Hepatocyte (in vitro differentiated cells): Measurements from ENCODE around the gene POC1A. TPM values are rescaled to one million over a fixed set of nuclear protein-coding genes. Genes with fewer than 3 reads are reported as not detected.

Experiments used
- DNase-seq: peaks from one replicate; pipeline ENCODE4 v3.0.0-alpha.2; 2016; ENCODE audit warnings: low spot score
- H2AFZ ChIP-seq: fragments of 200-600 bp; sonication (generic); 2 replicates; pipeline ENCODE4 v1.6.0; 2016; ENCODE audit warnings: antibody characterized with exemption, mild to moderate bottlenecking
- H3K27ac ChIP-seq: fragments of 200-600 bp; sonication (generic); 2 replicates; pipeline ENCODE4 v1.5.1; 2016; ENCODE audit warnings: mild to moderate bottlenecking
- H3K27me3 ChIP-seq: fragments of 200-600 bp; sonication (generic); 2 replicates; pipeline ENCODE4 v1.6.1; 2016
- H3K36me3 ChIP-seq: fragments of 200-600 bp; sonication (generic); replicated peaks from 2 replicates; pipeline ENCODE4 v1.5.1; 2016; ENCODE audit warnings: low read depth; ENCODE audit not compliant: insufficient read depth
- H3K4me1 ChIP-seq: fragments of 200-600 bp; sonication (generic); 2 replicates; pipeline ENCODE4 v1.5.1; 2016; ENCODE audit warnings: mild to moderate bottlenecking, moderate library complexity; ENCODE audit not compliant: insufficient read depth
- H3K4me2 ChIP-seq: fragments of 200-600 bp; sonication (generic); 2 replicates; pipeline ENCODE4 v1.6.0; 2016
- H3K4me3 ChIP-seq: fragments of 200-600 bp; sonication (generic); 2 replicates; pipeline ENCODE4 v1.5.1; 2016; ENCODE audit warnings: mild to moderate bottlenecking
- H3K79me2 ChIP-seq: fragments of 200-600 bp; sonication (generic); 2 replicates; pipeline ENCODE4 v1.6.0; 2017; ENCODE audit warnings: mild to moderate bottlenecking
- H3K9me2 ChIP-seq: fragments of 200-600 bp; sonication (generic); replicated peaks from 2 replicates; pipeline ENCODE4 v1.6.0; 2017; ENCODE audit warnings: mild to moderate bottlenecking; ENCODE audit not compliant: insufficient read depth
- H3K9me3 ChIP-seq: fragments of 200-600 bp; sonication (generic); 2 replicates; pipeline ENCODE4 v1.5.1; 2016; ENCODE audit warnings: low read depth, mild to moderate bottlenecking
- H4K20me1 ChIP-seq: fragments of 200-600 bp; sonication (generic); 2 replicates; pipeline ENCODE4 v1.6.0; 2016; ENCODE audit warnings: mild to moderate bottlenecking; ENCODE audit not compliant: insufficient read depth, poor library complexity, severe bottlenecking
- CTCF ChIP-seq: fragments of 200-600 bp; sonication (generic); IDR thresholded peaks from 2 replicates; pipeline ENCODE4 v1.5.1; 2016; ENCODE audit warnings: antibody characterized with exemption, mild to moderate bottlenecking; ENCODE audit not compliant: poor library complexity
- EZH2 ChIP-seq: fragments of 200-600 bp; sonication (generic); IDR thresholded peaks from 2 replicates; pipeline ENCODE4 v1.6.1; 2016; ENCODE audit warnings: antibody characterized with exemption, mild to moderate bottlenecking, borderline replicate concordance
- EZH2phosphoT487 ChIP-seq: fragments of 200-600 bp; sonication (generic); IDR thresholded peaks from one replicate; pipeline ENCODE4 v1.6.1; 2018; ENCODE audit warnings: antibody characterized with exemption, mild to moderate bottlenecking, low read depth, moderate library complexity; ENCODE audit not compliant: unreplicated experiment, severe bottlenecking
- WGBS: methylation state at CpG from one replicate; pipeline ENCODE4 v1.1.6; 2016; ENCODE audit warnings: low lambda C conversion rate; ENCODE audit errors: missing lambda C conversion rate; 5-methylcytosine and 5-hydroxymethylcytosine counted together
- polyA plus RNA-seq: library from polyadenylated mRNA; unstranded; fragments of >200 nt; fragmentation: Nextera tagmentation; extraction: Ambion mirVana; gene quantifications from 2 replicates; pipeline ENCODE4 v1.2.1, GENCODE V29; 2016
- total RNA-seq: library from RNA; depleted of rRNA; stranded (reverse); fragments of >200 nt; gene quantifications from 2 replicates; pipeline ENCODE4 v1.2.3, GENCODE V29; 2014

POC1A gene
- total and polyA plus RNA-seq, 2 experiments from 2014 or later = 2.6 to 3.7 TPM

GRCh38 chr3:52200981-52201679, 46.9 kb upstream of the POC1A start:
- Histone ChIP-seq H3K9me2 (no peaks in the 10 kb centered on the region), H3K4me3 (no peak overlapping the region), H3K36me3 (peaks cover 10% of the 10 kb centered on the region), H2AFZ (no peak overlapping the region), H3K9me3 (no peaks in the 10 kb centered on the region), H4K20me1 (no peaks in the 10 kb centered on the region), H3K4me1 (peaks cover 23% of the 10 kb centered on the region), H3K27me3 (no peaks in the 10 kb centered on the region), H3K27ac (no peak overlapping the region), H3K79me2 (peaks cover 39% of the 10 kb centered on the region), H3K4me2 (peak overlapping the region; percentile 95)
- no peak for DNase-seq
- WGBS = 91% methylated on average over 5 of the region's 5 CpGs
- TF ChIP-seq EZH2 = no peak
- TF ChIP-seq CTCF = no peak
- TF ChIP-seq EZH2phosphoT487 = no peak

GRCh38 chr3:52198643-52199608, 44.7 kb upstream of the POC1A start:
- Histone ChIP-seq H3K9me3 (no peaks in the 10 kb centered on the region), H3K36me3 (no peaks in the 10 kb centered on the region), H3K27ac (peak overlapping the region; percentile 79), H3K4me2 (peak overlapping the region; percentile 95), H3K4me1 (peaks cover 23% of the 10 kb centered on the region), H4K20me1 (no peaks in the 10 kb centered on the region), H3K4me3 (peak overlapping the region; percentile 74), H3K9me2 (no peaks in the 10 kb centered on the region), H3K27me3 (no peaks in the 10 kb centered on the region), H2AFZ (peak overlapping the region; percentile 52), H3K79me2 (peaks cover 36% of the 10 kb centered on the region)
- TF ChIP-seq EZH2phosphoT487 (no peak), CTCF (no peak), EZH2 (no peak)
- WGBS = 52% methylated on average over 14 of the region's 14 CpGs
- DNase-seq = no peak

- Histone ChIP-seq H3K4me2 (peak within 1 kb of the TSS; percentile 95), H3K27me3 (no peaks in the 10 kb centered on the region), H4K20me1 (no peaks in the 10 kb centered on the region), H3K79me2 (peaks cover 36% of the 10 kb centered on the region), H3K36me3 (no peaks in the 10 kb centered on the region), H3K9me2 (no peaks in the 10 kb centered on the region), H3K9me3 (no peaks in the 10 kb centered on the region), H3K4me1 (peaks cover 23% of the 10 kb centered on the region), H3K4me3 (peak within 1 kb of the TSS; percentile 74), H2AFZ (peak within 1 kb of the TSS; percentile 72), H3K27ac (peak within 1 kb of the TSS; percentile 91)
- TF ChIP-seq EZH2 = no peak
- TF ChIP-seq EZH2phosphoT487 = no peak
- TF ChIP-seq CTCF = no peak
- 4% methylated on average over 60 of the region's 71 CpGs for WGBS
- peak; percentile 97 for DNase-seq
These were observed 43.8 kb upstream of the POC1A start, which contains the start of gene ALAS1 for GRCh38 chr3:52197842-52198625. Gene ALAS1 (plus strand): TSS chr3:52198160. CDS start chr3:52199242, 1,082 bp downstream.
